ENCODE measurements around the gene SCARF2.

SCARF2 gene

DNA sequence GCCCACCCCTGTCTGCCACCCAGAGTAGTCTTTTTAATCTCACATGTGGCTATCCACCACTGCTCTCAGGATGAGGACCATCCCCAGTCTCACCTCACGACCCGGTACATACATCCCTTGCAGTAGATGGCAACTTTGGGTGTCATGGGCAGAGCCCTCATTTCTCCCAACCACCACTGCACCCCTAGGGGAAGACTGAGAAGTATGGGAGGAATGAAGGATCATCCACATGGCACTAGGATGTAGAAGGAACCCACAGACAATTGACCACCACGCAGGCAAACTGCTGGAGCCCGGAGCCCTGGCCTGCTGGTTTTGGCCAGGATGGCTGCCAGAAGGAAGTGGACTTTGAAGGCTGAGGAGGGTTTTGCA lies 1.9 kb upstream of the SCARF2 start:
- no peak overlapping the region for H3K27ac ChIP-seq (ENCODE audit: low read length)
- no peak overlapping the region for H3K4me3 ChIP-seq (ENCODE audit: low read length in 2 of 2)
- peaks cover 11 to 17% of the 10 kb centered on the region in 2 donors for H3K36me3 ChIP-seq (ENCODE audit: control insufficient read depth in 2 of 2, insufficient read depth in 2 of 2, low read length in 2 of 2)
- no peaks in the 10 kb centered on the region for H3K27me3 ChIP-seq (ENCODE audit: control insufficient read depth in 1 of 2, insufficient read depth in 2 of 2, low read length in 2 of 2)
- H3K4me1 ChIP-seq (ENCODE audit: control insufficient read depth, insufficient read depth, low read length) = peaks cover 38% of the 10 kb centered on the region
- no peaks in the 10 kb centered on the region for H3K9me3 ChIP-seq (ENCODE audit: control insufficient read depth in 2 of 2, low read length in 2 of 2)
- H3K9ac ChIP-seq (ENCODE audit: low read length in 2 of 2) = no peak overlapping the region

DNA sequence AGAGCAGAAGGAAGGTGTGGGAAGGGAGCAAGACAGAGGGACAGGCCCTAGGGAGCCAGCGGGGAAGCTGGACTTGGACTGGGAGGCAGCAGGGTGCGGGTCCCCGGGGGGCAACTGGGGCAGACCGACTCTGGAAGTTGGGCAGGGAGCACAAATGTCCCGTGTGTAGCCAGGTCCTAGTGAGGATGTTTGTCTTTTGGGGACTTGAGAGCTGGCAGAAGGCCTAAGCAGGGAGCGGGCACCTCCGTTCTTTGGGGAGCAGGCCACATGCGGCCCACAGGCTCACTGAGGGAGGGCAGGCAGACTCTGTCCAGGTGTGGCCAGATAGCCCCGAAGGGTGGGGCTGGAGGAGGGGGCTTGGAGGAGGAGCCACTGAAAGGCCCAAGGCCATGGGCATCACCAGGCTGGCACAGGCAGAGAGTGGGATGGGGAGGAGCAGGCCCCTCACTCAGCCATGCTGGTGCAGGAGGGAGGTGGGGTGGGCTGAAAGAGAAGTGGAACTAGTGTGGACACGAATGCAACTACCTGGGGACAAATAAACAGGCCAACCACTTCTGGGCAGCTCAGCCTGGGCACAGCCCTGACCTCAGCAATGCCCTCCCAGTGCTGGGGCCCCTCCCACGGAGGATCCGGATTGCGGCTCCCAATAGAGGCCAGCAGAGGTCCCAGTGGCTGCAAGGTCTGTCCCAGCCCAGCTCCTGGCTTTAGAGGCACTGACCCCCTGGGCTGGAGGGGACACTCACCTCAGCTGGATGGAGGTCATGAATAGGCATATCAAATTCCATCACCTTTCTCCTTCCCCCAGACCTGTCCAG lies 1.3 kb upstream of the SCARF2 start:
- Histone ChIP-seq H3K36me3 (ENCODE audit: control insufficient read depth in 2 of 2, insufficient read depth in 2 of 2, low read length in 2 of 2) (peaks cover 7 to 11% of the 10 kb centered on the region in 2 donors), H3K27me3 (ENCODE audit: control insufficient read depth in 1 of 2, insufficient read depth in 2 of 2, low read length in 2 of 2) (no peaks in the 10 kb centered on the region), H3K27ac (ENCODE audit: low read length) (peak overlapping the region; percentile 81), H3K9ac (ENCODE audit: low read length in 2 of 2) (peak overlapping the region; percentile 81 to 89), H3K9me3 (ENCODE audit: control insufficient read depth in 2 of 2, low read length in 2 of 2) (no peaks in the 10 kb centered on the region), H3K4me3 (ENCODE audit: low read length in 2 of 2) (peak overlapping the region; percentile 65 to 86), H3K4me1 (ENCODE audit: control insufficient read depth, insufficient read depth, low read length) (peaks cover 42% of the 10 kb centered on the region)

GRCh38 chr22:20438427-20438677 lies 727 bp upstream of the SCARF2 start:
- no peaks in the 10 kb centered on the region for H3K27me3 ChIP-seq (ENCODE audit: control insufficient read depth in 1 of 2, insufficient read depth in 2 of 2, low read length in 2 of 2)
- no peaks in the 10 kb centered on the region for H3K9me3 ChIP-seq (ENCODE audit: control insufficient read depth in 2 of 2, low read length in 2 of 2)
- peak overlapping the region; percentile 81 for H3K27ac ChIP-seq (ENCODE audit: low read length)
- peaks cover 42% of the 10 kb centered on the region for H3K4me1 ChIP-seq (ENCODE audit: control insufficient read depth, insufficient read depth, low read length)
- H3K36me3 ChIP-seq (ENCODE audit: control insufficient read depth in 2 of 2, insufficient read depth in 2 of 2, low read length in 2 of 2) = peaks cover 7 to 11% of the 10 kb centered on the region in 2 donors
- peak overlapping the region; percentile 65 to 86 for H3K4me3 ChIP-seq (ENCODE audit: low read length in 2 of 2)
- peak overlapping the region; percentile 81 to 89 for H3K9ac ChIP-seq (ENCODE audit: low read length in 2 of 2)

GRCh38 chr22:20436768-20437612 lies 635 bp downstream of the SCARF2 start:
- H3K9ac ChIP-seq (ENCODE audit: low read length in 2 of 2) = peak overlapping the region; percentile 57 to 75
- peaks cover 0 to under 1% of the 10 kb centered on the region in 2 donors for H3K27me3 ChIP-seq (ENCODE audit: control insufficient read depth in 1 of 2, insufficient read depth in 2 of 2, low read length in 2 of 2)
- H3K27ac ChIP-seq (ENCODE audit: low read length) = peak overlapping the region; percentile 58

GRCh38 chr22:20436307-20436767 lies 1.3 kb downstream of the SCARF2 start:
- H3K9ac ChIP-seq (ENCODE audit: low read length in 2 of 2) = peak overlapping the region; percentile 42 to 55
- H3K9me3 ChIP-seq (ENCODE audit: control insufficient read depth in 2 of 2, low read length in 2 of 2) = no peaks in the 10 kb centered on the region
- H3K4me1 ChIP-seq (ENCODE audit: control insufficient read depth, insufficient read depth, low read length) = peaks cover 46% of the 10 kb centered on the region
- H3K27ac ChIP-seq (ENCODE audit: low read length) = no peak overlapping the region
- peaks cover 0 to 3% of the 10 kb centered on the region in 2 donors for H3K27me3 ChIP-seq (ENCODE audit: control insufficient read depth in 1 of 2, insufficient read depth in 2 of 2, low read length in 2 of 2)
- no peaks in the 10 kb centered on the region for H3K36me3 ChIP-seq (ENCODE audit: control insufficient read depth in 2 of 2, insufficient read depth in 2 of 2, low read length in 2 of 2)
- peak overlapping the region; percentile 86 for H3K4me3 ChIP-seq (ENCODE audit: low read length in 2 of 2)

More at GRCh38 chr22:20436768-20437612, 635 bp downstream of the SCARF2 start:
- Histone ChIP-seq H3K4me1 (ENCODE audit: control insufficient read depth, insufficient read depth, low read length) (peaks cover 42% of the 10 kb centered on the region), H3K36me3 (ENCODE audit: control insufficient read depth in 2 of 2, insufficient read depth in 2 of 2, low read length in 2 of 2) (no peaks in the 10 kb centered on the region), H3K9me3 (ENCODE audit: control insufficient read depth in 2 of 2, low read length in 2 of 2) (no peaks in the 10 kb centered on the region), H3K4me3 (ENCODE audit: low read length in 2 of 2) (peak overlapping the region; percentile 86)

GRCh38 chr22:20435436-20436306 lies 2.0 kb downstream of the SCARF2 start:
- Histone ChIP-seq H3K4me3 (ENCODE audit: low read length in 2 of 2) (peak overlapping the region; percentile 57 to 86), H3K9me3 (ENCODE audit: control insufficient read depth in 2 of 2, low read length in 2 of 2) (no peaks in the 10 kb centered on the region), H3K36me3 (ENCODE audit: control insufficient read depth in 2 of 2, insufficient read depth in 2 of 2, low read length in 2 of 2) (no peaks in the 10 kb centered on the region), H3K4me1 (ENCODE audit: control insufficient read depth, insufficient read depth, low read length) (peaks cover 53% of the 10 kb centered on the region), H3K9ac (ENCODE audit: low read length in 2 of 2) (peak overlapping the region; percentile 42 to 58), H3K27me3 (ENCODE audit: control insufficient read depth in 1 of 2, insufficient read depth in 2 of 2, low read length in 2 of 2) (peaks cover 0 to 3% of the 10 kb centered on the region in 2 donors), H3K27ac (ENCODE audit: low read length) (no peak overlapping the region)

DNA sequence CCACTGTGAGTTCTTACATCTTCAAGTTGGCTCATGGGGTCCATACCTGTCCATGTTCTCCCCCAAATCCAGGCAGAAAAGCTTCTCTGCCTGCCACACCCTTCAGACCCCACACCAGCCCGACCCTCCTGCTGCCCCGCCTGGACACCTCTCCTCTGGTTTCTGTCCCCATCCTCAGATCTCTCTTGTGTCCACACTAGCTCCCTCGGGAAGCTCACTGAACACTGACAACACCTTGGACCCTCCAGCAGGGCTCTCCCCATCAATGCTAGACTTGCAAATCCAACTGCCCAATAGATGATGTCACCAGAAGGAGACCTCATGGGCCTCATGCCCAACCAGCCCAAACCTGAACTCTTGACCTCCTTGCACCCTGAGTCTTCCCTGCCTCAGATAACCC lies 2.9 kb downstream of the SCARF2 start:
- no peaks in the 10 kb centered on the region for H3K9me3 ChIP-seq (ENCODE audit: control insufficient read depth in 2 of 2, low read length in 2 of 2)
- H3K36me3 ChIP-seq (ENCODE audit: control insufficient read depth in 2 of 2, insufficient read depth in 2 of 2, low read length in 2 of 2) = no peaks in the 10 kb centered on the region
- H3K4me3 ChIP-seq (ENCODE audit: low read length in 2 of 2) = no peak overlapping the region
- peaks cover 0 to 3% of the 10 kb centered on the region in 2 donors for H3K27me3 ChIP-seq (ENCODE audit: control insufficient read depth in 1 of 2, insufficient read depth in 2 of 2, low read length in 2 of 2)
- H3K4me1 ChIP-seq (ENCODE audit: control insufficient read depth, insufficient read depth, low read length) = peaks cover 59% of the 10 kb centered on the region
- no peak overlapping the region for H3K27ac ChIP-seq (ENCODE audit: low read length)
- no peak overlapping the region for H3K9ac ChIP-seq (ENCODE audit: low read length in 2 of 2)

GRCh38 chr22:20434264-20434751 lies 3.3 kb downstream of the SCARF2 start:
- Histone ChIP-seq H3K4me3 (ENCODE audit: low read length in 2 of 2) (no peak overlapping the region), H3K27me3 (ENCODE audit: control insufficient read depth in 1 of 2, insufficient read depth in 2 of 2, low read length in 2 of 2) (peaks cover 0 to 3% of the 10 kb centered on the region in 2 donors), H3K4me1 (ENCODE audit: control insufficient read depth, insufficient read depth, low read length) (peaks cover 59% of the 10 kb centered on the region), H3K9me3 (ENCODE audit: control insufficient read depth in 2 of 2, low read length in 2 of 2) (no peaks in the 10 kb centered on the region), H3K9ac (ENCODE audit: low read length in 2 of 2) (no peak overlapping the region), H3K27ac (ENCODE audit: low read length) (no peak overlapping the region), H3K36me3 (ENCODE audit: control insufficient read depth in 2 of 2, insufficient read depth in 2 of 2, low read length in 2 of 2) (peaks cover 0 to 3% of the 10 kb centered on the region in 2 donors)

GRCh38 chr22:20433686-20434241 lies 3.9 kb downstream of the SCARF2 start:
- no peaks in the 10 kb centered on the region for H3K9me3 ChIP-seq (ENCODE audit: control insufficient read depth in 2 of 2, low read length in 2 of 2)
- no peak overlapping the region for H3K4me3 ChIP-seq (ENCODE audit: low read length in 2 of 2)
- H3K9ac ChIP-seq (ENCODE audit: low read length in 2 of 2) = no peak overlapping the region
- H3K27me3 ChIP-seq (ENCODE audit: control insufficient read depth in 1 of 2, insufficient read depth in 2 of 2, low read length in 2 of 2) = peaks cover 0 to 3% of the 10 kb centered on the region in 2 donors
- H3K27ac ChIP-seq (ENCODE audit: low read length) = no peak overlapping the region
- H3K36me3 ChIP-seq (ENCODE audit: control insufficient read depth in 2 of 2, insufficient read depth in 2 of 2, low read length in 2 of 2) = peaks cover 0 to 4% of the 10 kb centered on the region in 2 donors
- peaks cover 55% of the 10 kb centered on the region for H3K4me1 ChIP-seq (ENCODE audit: control insufficient read depth, insufficient read depth, low read length)

DNA sequence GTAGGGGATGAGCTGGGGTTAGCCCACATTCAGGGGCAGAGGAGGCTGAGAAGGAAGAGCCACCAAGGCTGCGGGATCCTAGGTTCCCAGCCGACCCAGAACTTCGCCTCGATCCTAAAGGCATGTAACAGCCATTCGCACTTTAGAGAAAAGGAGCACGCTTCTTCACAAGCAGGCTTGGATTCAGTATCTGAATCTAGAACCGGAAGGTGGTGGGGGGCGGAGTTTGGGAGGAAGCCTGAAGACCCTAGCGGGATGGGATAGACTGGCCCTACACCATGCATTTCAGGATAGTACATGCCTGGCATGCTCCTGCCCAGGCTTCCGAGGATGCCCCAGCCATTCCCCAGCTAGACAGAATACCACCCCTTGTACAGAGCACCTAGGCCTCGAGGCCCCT lies 4.4 kb downstream of the SCARF2 start:
- Histone ChIP-seq H3K4me1 (ENCODE audit: control insufficient read depth, insufficient read depth, low read length) (peaks cover 50% of the 10 kb centered on the region), H3K4me3 (ENCODE audit: low read length in 2 of 2) (no peak overlapping the region), H3K27ac (ENCODE audit: low read length) (no peak overlapping the region), H3K9ac (ENCODE audit: low read length in 2 of 2) (no peak overlapping the region), H3K9me3 (ENCODE audit: control insufficient read depth in 2 of 2, low read length in 2 of 2) (no peaks in the 10 kb centered on the region), H3K36me3 (ENCODE audit: control insufficient read depth in 2 of 2, insufficient read depth in 2 of 2, low read length in 2 of 2) (peaks cover 0 to 5% of the 10 kb centered on the region in 2 donors), H3K27me3 (ENCODE audit: control insufficient read depth in 1 of 2, insufficient read depth in 2 of 2, low read length in 2 of 2) (peaks cover 0 to 3% of the 10 kb centered on the region in 2 donors)

Measured in stomach smooth muscle (tissue), 2 donors.